ENCODE measurements around the gene CD6.

- TF ChIP-seq ZNF274 (IDR thresholded peaks at IDR 0.05; ENCODE audit: low read depth, low read length): no peak
- TF ChIP-seq YY1 (IDR thresholded peaks at IDR 0.05; ENCODE audit: insufficient read depth, insufficient read length): no peak
Observed at GRCh38 chr11:60951904-60952741, 19.4 kb upstream of the CD6 start, which contains the start of gene SLC15A3.
